Measurements from ENCODE around the gene MSX1.

Gene MSX1

DNA sequence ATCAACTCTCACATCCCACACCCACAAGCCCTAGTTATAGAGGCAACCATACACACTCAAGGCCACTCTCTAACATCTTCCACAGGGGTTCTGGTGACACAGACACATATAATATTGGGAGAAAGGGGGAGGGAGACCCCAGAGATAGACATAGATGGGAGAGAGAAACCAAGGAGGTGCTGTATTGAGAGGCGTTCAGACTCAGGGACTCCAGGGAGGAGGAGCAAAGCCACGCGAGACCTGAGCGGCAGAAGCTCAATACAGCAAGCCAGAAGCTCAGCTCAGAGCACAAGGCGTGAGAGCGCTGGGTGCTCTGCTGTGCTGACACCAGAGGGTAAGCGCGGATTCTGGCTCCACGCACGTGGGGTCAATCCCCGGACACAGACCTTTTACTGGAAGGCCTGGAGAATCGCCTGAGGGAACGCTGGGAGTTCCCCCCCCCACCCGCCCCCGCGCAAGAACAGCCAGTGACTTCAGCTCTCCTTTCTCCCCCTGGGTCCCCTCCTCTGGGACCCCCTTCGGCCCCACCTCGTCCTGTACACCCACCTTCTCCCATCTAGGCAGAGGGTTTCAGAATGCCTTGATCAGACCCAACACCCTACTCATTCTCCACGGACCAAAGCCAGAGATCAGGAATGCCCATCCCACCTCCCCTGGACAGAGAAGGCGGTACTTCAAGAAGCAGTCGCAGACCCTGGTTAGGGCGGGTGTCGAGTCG, 8.7 kb downstream of the MSX1 start:
- no peak for FAIRE-seq
- DNase-seq (ENCODE audit: insufficient read length, low spot score): no peak

- DNase-seq (ENCODE audit: insufficient read length, low spot score) (no peak), FAIRE-seq (no peak)
Measured at GRCh38 chr4:4868758-4869723, 9.6 kb downstream of the MSX1 start.

GRCh38 chr4:4869731-4870571, 10.5 kb downstream of the MSX1 start:
- no peak for DNase-seq (ENCODE audit: insufficient read length, low spot score)
- FAIRE-seq: peak; percentile 9

- DNase-seq (ENCODE audit: insufficient read length, low spot score): no peak
- FAIRE-seq: no peak
Measured at GRCh38 chr4:4870576-4871241, 11.2 kb downstream of the MSX1 start.

DNA sequence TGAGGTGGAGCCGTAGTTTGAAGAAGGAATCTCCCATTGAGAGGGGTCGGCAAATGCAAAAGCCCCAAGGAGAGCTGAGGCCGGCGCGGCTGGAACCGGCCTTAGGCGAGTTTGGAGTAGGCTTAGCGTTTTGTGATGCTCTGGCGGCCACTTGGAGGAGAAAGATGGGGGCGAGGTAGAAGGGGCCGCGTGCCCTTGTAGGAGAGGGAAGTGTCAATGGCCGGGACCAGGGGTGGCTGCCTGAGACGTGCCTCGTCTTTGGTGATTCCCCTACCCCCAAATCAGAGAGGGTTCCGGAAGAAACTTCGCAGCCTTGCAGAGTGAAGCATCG, 11.7 kb downstream of the MSX1 start:
- no peak for DNase-seq (ENCODE audit: insufficient read length, low spot score)

DNA sequence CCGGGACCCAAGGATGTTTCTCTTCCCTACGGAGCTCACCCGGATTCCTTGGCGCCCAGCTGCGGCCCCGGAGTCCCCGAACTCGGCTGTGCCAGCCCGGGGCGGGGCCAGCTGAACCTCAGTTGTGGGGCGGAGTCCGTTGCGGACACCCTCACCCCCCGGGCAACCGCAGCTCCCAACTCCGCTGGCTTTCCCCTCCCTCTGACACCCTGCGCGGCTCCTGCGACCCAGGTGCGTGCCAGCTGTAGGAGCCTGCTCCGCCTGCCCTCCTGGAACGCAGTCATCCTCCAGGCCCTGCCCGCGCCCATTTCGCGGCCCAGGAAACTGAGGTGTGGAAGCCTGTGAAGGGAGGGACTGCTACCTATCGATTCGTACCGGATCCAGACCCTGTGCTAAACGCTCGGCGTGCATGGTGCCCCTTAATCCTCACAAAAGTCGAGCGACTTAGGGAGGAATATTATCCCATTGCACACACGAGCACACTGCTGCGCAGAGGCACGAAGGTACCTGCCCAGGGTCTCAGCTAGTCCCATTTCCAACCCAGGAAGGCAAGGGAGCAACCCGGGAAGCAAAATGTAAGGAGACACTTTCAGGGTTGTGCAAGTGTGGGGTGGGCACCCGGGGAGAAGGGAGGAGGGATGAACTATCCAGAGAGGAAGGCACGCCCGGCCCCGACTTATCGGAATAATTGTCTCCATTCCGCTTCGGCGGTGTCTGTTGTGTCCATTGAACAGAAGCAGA, 12.3 kb downstream of the MSX1 start:
- DNase-seq (ENCODE audit: insufficient read length, low spot score) (no peak), FAIRE-seq (no peak)

More for the DNA sequence above, 11.7 kb downstream of the MSX1 start:
- no peak for FAIRE-seq

- FAIRE-seq: no peak
- no peak for DNase-seq (ENCODE audit: insufficient read length, low spot score)
Measured at GRCh38 chr4:4872314-4872903, 12.9 kb downstream of the MSX1 start.

GRCh38 chr4:4873203-4873602, 13.7 kb downstream of the MSX1 start:
- FAIRE-seq (no peak), DNase-seq (ENCODE audit: insufficient read length, low spot score) (no peak)

GRCh38 chr4:4874254-4874653, 14.8 kb downstream of the MSX1 start:
- DNase-seq (ENCODE audit: insufficient read length, low spot score): no peak
- no peak for FAIRE-seq

DNA sequence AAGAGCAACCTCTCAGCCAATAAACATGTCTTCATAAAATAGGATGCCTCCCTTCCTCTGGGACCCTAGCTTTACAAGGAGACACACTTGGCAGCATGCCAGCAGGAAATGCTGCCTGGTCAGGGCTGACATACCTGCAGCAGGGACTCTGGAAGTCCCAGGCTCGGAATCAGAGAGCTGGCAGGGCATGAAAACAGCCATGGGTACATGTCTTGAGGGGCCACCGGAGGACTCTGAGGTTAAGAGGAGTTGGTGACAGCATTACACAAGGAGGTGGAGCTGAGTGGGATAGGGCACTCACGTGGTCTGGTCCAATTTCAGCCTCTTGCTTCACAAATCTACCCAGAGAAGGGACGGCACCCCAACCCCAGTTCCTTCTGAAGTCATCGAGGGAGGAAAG, 15.7 kb downstream of the MSX1 start:
- DNase-seq (ENCODE audit: insufficient read length, low spot score) (no peak), FAIRE-seq (no peak)

DNA sequence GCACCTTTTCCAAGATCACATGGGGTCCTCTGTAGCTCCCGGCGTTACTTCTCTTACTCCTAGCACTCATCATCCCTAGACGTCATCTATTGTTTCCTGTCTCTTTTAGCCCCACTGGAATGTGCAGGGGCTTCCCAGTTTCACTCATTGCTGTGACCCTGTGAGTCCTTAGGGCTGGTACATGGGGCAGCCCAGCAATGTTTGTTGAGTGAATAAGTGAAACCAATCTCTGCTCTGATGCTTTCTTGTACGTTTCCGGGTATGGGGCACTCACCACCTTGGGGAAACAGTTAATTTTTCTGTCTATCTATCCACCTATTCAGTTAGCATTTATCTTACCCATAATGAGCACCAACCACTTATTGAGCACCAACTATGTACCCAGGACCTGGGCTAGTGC, 16.1 kb downstream of the MSX1 start:
- DNase-seq (ENCODE audit: insufficient read length, low spot score) (no peak), FAIRE-seq (no peak)

GRCh38 chr4:4876945-4877661, 17.6 kb downstream of the MSX1 start:
- DNase-seq (ENCODE audit: insufficient read length, low spot score): no peak
- no peak for FAIRE-seq

DNA sequence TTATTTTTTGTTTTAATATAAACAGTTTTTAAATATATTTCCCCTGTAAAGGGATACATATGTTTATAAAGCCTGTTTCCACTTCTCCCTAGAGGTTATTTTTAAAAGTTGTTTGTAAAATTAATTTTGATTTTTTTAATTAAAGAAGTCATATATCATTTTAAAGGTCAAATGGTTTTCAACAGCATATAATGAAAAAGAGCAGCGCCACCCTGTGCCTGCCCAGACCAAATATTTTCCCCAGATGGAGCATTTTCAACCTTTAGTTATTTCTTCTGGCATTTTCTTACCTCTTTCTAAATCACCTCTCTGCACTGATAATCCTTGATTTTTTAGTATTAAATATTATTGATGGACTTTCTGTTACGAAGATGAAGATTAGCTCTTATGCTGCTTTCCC, 21.0 kb downstream of the MSX1 start:
- DNase-seq (ENCODE audit: insufficient read length, low spot score): no peak
- FAIRE-seq: no peak

- DNase-seq (ENCODE audit: insufficient read length, low spot score) (no peak), FAIRE-seq (no peak)
Measured at GRCh38 chr4:4881432-4881831, 22.0 kb downstream of the MSX1 start.

DNA sequence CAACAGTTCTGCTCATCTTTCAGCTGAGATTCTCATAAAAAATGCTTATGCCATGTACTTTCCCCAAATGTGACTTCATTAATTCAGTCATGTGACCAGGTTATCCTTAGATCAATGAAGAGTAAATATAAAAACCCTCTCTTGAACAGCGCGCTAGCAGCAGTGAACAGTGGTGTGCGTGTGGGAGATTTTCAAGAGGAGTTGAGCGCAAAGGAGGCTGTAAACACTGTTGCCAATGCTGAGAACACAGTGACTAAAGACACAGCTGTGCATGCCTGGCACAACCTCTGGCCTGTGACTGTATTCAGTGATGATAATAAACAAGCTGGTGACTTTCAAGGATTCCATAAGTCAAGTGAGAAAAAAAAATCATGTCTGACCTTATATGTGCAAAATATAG, 25.1 kb downstream of the MSX1 start:
- FAIRE-seq (no peak), DNase-seq (ENCODE audit: insufficient read length, low spot score) (no peak)

DNA sequence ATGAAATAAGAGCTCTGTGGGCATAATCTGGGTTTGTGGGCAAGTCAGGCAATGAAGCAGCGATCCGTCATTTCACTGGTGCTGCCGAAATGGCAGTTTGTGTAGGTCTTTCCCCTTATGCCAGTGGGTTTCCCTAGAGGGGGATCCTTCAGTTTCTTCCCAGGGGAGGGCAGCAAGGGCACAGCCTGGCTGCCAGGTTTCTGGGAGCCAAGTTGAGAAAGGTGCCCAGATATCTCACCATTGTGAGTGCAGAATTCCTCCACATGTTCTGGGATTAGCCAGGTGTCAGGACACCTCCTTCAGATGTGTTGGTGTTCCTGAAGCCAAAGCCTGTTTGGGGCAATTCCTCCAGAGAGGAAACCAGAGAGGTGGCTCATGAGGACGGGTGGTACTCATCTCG, 28.0 kb downstream of the MSX1 start:
- DNase-seq (ENCODE audit: insufficient read length, low spot score): no peak

DNA sequence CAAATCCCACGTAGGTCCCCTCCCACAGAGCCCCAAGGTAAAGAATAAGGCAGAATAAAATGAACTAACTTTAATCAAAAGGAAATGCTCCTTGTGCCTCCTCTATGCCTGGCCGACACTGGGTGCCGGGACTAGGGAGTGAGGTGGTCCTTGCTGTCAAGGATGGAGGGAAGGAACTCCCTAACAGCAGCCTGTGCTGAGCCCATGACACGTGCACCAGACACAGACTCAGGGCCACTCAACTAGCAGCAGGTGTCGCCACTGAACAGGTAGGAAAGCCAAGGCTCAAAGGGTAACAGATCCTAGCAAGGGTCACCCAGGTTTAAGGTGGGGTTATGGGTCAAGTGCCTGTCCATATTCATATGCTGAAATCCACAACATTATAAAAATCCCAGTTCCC, 29.2 kb downstream of the MSX1 start:
- no peak for FAIRE-seq
- no peak for DNase-seq (ENCODE audit: insufficient read length, low spot score)

More for the DNA sequence above, 28.0 kb downstream of the MSX1 start:
- FAIRE-seq: no peak

DNA sequence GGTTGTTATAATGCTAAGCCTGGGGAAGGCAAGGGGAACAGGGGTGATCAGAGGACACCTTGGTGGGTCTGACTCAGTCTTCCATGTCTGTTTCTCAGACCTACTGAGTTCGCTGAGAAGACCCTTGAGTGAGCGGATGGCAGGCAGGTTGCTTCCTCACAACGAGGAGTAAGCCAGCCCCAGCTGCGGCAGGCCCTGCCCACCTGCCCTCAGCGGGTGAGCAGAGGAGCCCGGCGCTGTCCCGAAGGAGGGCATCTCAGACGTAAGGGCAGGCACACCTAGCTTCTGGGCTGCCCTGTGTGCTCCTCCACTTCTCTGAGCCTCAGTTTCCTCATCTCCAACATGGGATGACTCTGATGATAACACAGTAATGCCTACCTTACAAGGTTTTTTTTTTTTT, 30.3 kb downstream of the MSX1 start:
- FAIRE-seq: no peak
- DNase-seq (ENCODE audit: insufficient read length, low spot score): no peak
